Activated T-helper 1 cell treated with anti-CD3 and anti-CD28 coated beads, Interleukin-2, amount 50 U/mL, for 16 hours (primary cell): Measurements from ENCODE around the gene THADA.
"Not testable (repeated sequence)": the region's sequence is repeated elsewhere in the genome, so short reads cannot be mapped to it uniquely, and the experiment has no call there.

Source experiments
- DNase-seq, 2 donors: peaks; one replicate each; pipeline ENCODE4 v3.0.0-alpha.2; 2020; ENCODE audit warnings: low read depth in 1 of 2, low spot score in 1 of 2

Gene THADA

DNA sequence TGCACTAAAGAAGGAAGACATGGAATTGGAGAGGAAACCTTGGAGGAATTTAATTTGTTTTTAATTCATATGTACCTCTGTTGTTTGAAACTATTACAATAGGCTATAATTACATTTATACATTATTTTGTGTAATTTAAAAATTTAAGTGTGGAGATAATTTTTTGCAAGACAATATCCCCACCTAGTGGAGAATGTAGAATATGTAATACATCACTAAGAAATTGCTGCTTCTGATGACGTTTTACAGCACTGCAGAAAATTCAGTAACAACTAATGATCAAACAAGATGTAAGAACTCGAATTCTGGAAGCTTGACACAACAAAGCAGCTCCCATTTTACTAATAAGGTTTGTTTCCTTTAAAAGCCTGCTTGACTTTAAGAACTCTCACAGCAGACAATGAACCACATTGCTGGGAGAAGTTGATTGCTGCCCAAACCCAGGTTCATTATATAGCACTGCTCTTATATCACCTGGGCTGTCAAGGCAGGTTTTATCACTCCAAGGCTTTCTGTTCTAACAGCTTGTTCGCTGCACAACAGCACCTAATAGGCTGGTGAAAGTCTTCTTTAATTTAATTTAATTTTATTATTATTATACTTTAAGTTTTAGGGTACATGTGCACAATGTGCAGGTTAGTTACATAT is 53.4 kb downstream of the THADA start:
- no peak for DNase-seq

DNA sequence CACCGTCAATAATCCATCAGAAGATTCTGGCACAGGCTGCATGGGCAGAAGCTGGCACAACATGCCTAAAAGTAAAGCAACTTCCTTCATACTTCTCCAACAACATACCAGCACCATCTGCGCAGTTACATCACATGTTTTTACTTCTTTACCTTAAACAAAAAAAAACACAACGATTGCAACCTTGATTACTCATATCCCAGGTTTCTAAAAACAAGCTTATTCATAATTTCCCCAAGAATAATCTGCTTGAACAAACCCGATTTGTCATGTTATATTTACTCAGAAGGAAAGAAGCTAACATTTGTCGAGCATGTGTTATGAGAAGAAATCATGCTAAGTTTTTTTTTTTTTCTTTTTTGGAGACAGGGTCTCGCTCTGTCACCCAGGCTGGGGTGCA is 54.7 kb downstream of the THADA start:
- DNase-seq, result no peak

DNA sequence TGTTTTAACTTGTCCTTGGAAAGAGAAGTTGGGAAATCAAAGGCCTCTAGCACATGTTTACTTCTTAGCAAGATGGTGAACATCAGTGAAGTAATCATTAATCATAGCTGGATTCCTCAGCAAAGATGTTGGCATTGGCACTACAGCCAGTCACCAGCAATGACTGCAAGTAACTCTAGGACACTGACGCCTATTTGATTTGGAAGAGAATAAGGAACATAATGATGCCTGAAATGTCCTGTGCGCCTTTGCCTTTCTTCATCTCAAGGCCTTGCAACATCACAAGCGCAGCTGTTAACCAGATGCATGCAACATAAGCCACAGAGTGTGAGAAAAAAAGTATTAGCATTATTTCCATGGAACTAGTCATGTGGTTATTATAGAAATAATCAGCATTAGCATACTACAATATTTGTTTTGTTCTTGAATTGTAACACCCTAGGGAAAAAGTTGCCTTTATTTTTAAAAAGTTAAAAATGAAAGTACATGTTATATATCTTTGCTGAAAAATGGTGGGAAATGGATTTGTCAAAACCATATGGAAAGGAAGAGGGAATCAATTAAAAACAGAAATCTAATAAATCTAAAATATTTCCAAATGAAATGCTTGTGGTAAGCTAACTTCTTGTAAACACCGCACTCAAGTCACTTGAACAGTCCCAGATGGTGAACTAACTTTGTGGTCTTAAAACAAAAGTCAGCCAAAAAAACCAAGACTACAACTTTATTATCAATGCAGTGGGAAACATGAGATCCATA is 55.6 kb downstream of the THADA start:
- DNase-seq, result no peak

DNA sequence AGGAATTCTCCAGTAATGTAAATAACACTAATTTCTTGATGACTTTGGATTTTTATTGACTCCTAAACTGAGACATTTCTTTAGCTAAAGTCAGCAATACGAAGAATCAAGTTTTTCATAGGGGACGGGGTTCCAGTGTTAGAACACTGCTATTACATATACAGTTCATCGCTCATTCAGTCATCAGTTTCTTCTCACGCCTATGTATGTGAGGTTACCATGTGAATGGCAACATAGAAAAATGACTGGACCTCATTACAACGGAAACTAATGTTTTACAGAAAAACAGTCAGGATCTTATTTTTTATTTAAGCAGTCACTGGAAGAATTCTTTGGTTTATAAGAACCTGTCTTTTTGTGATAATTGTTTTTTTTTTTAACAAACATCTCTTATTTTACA is 56.4 kb downstream of the THADA start:
- no peak for DNase-seq

DNA sequence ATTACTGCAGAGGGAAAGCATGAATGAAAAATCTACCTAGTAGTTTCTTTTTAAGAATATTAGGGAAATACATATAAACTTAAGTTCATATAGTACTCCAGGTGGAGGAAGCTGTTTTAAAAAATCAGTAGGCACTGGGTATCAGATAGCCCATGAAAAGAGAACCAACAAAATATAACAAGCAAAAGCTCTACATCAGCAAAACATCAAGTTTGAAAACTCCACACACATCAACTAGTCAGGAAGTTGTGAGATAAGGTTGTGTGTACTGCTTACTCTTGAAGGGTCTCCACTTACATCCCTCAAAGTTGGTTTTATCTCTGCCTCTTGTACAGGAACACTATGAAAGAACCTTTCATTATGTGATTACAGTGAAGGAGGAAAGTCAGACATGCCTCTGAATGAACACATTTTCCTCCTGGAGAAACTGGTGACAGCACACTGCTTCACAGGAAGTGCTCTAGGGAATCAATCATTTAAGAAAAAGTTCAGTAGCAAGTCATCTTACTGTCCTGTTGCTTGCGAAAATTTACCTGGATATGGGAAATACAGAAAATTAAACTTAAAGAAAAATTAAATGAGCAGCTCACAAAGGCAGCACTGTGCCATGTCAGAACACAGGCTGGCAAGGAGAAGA is 57.7 kb downstream of the THADA start:
- DNase-seq, result no peak

DNA sequence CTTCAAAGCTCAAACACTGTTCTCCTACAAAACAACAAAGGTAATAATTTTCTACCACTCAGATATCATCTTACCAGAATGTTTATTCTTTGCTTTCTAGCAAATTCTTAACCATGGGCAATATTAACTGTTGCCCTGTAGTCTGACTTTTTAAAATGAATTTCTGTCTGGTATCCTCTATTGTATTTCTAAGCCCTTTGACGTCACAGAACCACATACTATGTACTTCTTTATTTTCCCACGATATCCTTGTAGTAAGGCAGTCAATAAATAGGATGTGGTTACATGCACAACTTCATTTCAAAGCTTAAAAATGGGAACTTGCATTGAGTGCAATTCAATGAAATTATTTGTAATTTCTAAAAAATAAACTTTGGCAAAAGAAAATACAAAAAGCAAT is 58.7 kb downstream of the THADA start:
- DNase-seq, result no peak

DNA sequence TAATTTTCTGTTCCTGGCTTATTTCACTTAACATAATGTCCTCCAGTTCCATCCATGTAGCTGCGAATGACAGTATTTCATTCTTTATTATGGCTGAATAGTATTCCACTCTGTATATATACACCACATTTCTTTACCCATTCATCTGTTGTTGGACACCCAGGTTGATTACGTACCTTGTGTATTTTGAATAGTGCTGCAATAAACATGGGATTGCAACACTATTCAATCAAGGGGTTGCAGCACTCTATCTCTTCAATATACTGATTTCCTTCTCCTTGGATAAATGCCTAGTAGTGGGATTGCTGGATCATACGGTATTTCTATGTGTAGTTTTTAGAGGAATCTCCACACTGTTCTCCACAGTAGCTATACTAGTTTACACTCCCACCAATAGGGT is 61.3 kb downstream of the THADA start:
- no peak for DNase-seq

DNA sequence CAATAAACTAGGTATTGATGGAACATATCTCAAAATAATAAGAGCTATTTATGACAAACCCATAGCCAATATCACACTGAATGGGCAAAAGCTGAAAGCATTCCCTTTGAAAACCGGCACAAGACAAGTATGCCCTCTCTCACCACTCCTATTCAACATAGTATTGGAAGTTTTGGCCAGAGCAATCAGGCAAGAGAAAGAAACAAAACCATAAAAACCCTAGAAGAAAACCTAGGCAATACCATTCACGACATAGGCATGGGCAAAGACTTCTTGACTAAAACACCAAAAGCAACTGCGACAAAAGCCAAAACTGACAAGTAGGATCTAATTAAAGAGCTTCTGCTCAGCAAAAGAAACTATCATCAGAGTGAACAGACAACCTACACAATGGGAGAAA is 63.3 kb downstream of the THADA start:
- not testable (repeated sequence) for DNase-seq

DNA sequence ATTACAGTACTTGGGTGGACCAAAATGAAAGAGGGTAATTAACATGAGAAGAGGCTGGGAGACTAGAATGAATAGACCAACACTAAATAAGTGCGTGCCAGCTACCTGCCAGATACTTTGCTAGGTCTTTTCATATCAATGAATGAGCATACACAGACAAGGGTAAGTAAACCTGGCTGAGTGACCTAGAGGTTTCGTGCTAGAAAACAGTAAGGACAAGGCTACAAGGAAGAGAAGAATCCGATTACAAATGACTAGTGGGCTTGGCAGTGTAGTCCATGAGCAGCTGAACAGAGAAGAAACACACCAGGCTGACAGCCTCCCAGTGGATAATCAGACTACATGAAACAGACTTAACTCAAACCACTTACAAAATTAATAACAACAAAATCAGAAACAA is 64.6 kb downstream of the THADA start:
- DNase-seq, result no peak

DNA sequence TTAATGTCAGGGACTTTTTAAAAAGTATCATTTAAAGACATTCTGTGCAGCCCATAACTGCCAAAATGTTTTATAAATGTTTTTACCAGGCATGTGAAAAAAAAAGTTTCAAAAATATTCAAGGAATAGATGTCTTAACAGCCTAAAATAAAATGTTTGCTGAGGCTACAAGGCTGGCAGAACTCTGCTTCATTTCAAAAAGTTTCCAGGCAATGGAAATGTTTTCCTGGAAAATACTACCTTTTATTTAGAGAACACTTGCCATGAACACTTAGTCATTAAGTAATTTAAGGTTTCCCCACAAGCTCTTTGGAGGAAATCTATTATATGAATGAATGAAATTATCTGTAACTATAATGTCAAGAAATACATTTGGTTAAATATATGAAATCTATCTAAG is 68.8 kb downstream of the THADA start:
- DNase-seq, result no peak

DNA sequence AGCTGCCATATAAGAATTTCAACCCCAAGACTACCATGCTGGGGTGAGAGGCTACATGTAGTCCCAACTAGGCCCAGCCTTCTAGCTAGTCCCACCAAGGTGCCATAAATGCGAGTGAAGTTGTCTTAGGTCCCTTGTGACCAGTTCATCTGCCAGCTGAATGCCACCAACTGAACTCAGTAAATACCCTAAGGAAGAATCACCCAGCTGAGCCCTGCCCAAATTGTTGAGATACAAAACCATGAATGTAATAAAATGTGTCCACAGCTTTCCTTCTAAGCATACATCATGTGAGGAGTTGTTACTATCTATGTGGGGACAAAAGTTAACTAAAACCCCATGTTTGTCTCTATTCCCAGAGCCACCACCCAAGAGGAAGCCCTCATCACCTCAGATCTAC is 70.3 kb downstream of the THADA start:
- DNase-seq, result no peak

DNA sequence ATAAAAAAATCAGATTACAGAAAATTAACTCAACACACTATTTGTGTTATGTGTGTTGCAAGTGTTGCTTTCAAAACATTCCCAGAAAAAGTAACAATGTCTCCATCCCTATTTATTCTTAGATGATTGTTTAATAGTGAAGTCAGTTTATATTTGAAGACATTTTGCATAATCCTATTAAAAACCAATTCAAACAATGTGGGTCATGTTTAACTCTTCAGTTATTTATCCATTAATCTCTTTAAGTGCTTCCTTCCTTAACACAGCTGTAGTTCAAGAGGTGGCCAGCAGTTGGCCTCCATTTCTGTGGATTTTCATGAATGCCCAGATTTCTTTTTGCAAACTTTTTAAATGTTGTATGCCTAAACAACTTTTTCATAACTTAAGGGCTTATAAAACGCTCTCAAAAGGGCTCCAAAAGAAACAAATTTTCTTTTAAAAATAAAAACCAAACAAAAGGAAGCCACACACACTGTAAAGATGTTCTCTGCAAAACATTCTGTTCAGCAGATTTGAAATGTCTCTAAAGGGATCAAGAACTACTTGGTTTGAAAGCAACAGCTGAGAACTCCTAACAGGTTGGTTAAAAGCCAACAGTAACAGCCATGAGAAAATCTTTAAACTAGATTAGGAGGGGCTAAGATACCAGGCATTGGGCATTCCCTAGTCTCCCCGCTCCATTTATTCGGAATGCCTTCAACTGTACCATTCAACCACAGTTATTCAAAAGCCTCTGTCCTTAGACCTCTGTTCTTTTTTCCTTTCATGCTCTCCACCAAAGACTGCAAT is 71.5 kb downstream of the THADA start:
- no peak for DNase-seq

DNA sequence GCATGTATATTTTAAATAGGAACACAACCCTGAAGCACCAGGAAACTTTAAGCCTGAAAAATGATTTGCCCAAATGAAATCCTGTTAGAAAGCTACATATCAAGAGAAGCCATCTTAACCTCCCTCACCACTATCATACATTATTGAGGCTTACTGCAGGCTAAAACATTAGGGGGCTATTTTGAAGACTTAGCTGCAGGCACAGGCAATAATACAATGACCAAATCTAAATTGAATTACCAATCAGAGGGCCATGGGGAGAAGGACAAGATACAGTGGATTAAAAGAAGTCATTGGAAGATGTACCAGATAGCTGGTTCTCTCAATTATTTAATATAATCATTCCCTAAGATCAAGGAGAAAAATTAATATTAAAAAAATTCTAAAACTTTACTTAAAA is 73.7 kb downstream of the THADA start:
- no peak for DNase-seq

DNA sequence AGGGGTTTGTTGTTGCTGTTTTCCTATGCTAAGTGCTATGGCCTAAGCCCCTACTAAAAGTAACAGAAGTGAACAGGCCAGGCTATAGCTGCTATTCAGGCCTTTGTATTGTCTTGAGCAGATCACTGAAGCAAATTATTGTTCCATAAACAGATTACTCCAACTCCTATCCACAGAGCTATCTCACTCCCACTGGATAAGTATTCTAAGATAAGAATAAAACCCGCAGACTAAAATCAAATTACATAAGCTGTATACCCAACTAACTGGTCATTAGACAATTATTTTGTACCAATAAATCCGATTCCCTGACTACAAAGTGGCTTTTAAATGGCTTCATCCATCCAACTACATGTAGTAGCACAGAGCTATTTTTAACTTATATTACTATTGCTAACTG is 74.3 kb downstream of the THADA start:
- DNase-seq, result no peak

DNA sequence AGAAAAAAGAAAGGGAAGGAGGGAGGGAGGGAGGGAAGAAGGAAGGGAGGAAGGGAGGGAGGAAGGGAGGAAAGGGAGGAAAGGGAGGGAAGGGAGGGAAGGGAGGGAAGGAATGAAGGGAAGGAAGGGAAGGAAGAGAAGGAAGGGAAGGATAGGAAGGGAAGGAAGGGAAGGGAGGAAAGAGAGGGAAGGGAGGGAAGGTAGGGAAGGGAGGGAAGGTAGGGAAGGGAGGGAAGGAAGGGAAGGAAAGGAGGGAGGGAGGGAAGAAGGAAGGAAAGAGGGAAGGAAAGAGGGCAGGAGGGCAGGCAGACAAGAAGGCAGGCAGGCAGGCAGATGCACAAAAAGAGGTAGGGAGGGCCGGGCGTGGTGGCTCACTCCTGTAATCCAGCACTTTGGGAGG is 74.9 kb downstream of the THADA start:
- no peak for DNase-seq

DNA sequence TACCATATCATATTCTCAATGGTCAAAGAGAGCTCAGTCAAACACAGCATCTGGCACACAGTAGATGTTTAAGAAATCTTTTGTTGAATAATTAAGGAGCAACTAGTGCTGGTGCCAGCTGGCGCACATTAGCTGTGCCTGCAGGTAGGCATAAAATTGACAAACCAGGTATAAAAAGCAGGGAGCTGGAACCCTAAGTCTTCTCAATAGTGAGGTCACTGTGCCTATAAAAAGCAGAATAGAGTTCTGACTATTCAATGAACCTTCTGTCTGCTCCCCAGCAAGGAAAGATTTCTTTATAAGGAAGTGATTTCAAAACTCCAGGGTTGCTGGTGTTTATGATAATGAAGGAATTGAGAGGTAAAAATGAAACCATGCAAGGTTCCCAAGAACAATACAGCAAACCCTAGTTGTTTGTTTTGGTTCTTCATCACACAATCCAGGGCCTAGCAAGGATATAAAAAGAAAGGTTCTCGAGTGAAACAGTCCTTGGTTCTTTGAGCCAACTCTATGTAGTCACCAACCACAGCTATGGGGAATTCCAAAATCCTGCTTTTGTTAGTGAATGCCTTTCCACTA is 76.1 kb downstream of the THADA start:
- no peak for DNase-seq

DNA sequence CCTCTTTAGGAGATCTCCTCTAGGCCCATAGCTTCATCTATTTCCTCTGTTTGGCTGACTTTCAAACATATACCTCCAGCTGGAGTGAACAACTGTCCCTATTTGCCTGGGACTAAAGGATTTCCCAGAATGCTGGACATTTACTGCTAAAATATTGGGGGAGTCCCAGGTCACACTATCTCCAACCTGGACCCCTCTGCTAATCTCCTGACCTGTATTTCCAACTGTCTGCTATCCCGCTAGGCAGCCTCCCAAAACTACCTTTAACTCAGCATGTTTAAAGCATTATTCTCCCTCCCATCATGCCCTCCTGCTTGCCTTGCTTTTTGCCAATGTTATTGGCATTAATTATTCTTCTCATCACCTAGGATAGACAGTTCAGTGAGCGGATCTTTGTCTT is 77.1 kb downstream of the THADA start:
- no peak for DNase-seq

DNA sequence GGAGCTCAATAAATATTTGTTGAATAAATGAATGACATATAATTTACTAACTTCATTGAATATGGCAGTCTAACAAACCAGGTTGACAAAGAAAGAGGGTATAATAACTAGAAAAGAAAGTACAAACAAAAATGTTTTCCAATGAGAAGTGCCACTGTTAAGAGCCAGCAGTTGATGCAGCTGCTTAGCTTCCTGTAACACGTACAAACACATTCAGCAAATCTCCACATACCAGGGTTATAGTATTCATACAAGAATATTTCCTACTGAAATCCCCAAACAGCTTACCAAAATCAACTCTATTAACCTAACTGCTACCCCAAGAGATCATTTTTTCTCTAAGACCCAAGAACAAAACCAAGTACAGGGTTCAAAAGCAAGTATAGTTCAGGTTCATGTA is 77.7 kb downstream of the THADA start:
- no peak for DNase-seq

DNA sequence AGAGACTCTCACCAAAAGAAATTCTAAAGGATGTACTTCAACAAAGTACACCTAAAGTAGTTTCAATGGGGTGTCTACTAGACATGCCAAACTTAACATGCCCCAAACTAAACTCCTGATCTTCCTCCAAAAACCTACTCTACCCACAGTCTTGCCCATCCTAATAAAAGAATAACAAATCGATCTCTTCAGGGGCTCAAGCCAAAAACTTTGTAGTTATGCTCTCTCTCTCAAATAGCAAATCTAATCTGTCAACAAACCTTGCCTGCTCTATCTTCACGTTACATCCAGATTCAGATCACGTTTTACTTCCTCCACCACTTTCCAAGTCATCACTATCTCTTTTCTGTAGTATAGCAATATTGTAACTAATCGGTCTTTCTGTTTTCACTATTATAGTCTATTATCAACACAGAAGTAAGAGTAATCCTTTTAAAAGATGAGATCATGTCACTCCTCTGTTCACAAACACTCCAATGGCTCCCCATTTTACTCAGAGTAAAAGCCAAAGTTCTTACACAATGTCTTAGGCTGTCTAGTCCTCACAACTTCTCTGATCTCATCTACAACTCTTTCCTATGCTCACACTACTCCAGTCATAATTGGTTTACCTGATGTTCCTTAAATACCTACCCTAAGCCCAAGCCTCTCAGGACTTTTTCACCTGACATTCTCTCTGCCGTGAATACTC is 79.9 kb downstream of the THADA start:
- DNase-seq, result no peak

DNA sequence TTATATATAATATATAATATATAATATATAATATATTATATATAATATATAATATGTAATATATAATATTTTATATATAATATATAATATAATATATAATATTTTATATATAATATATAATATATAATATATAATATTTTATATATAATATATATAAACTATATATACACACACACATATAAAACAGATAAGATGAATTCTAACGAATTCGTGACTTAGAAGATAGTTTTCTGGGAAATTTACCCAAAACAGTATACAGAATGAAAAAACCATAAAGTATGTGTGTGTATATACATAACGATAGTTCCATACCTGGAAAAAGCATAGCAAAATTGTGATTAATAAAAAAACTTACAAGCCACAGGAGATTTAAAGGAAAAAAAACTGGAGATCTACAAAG is 80.6 kb downstream of the THADA start:
- no peak for DNase-seq

DNA sequence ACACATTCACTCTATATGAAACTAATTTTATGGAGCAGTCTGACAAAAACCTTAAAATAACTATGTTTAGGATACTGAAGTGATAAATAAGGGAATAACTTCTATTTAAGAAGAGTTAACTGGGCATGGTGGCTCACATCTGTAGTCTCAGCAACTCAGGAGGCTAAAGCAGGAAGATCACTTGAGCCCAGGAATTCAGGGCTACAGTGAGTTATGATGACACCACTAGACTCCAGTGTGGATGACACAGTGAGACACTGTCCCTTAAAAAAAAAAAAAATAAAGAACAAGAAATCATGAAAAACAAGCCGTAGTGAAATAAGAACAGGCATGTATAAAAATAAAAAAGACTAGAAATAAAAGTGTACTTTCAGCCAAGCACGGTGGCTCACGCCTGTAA is 82.0 kb downstream of the THADA start:
- DNase-seq, result no peak
